ENCODE data around the gene MFRP.

Gene MFRP

GRCh38 chr11:119338318-119338890 lies 8.1 kb downstream of the MFRP start:
- DNase-seq (ENCODE audit: low read depth in 2 of 2), result peak in 1 of 2 donors; percentile 52

GRCh38 chr11:119337581-119338317 lies 8.8 kb downstream of the MFRP start:
- no peak for DNase-seq (ENCODE audit: low read depth in 2 of 2)

GRCh38 chr11:119336744-119337469 lies 9.6 kb downstream of the MFRP start:
- no peak for DNase-seq (ENCODE audit: low read depth in 2 of 2)

- no peak for DNase-seq (ENCODE audit: low read depth in 2 of 2)
These were observed 10.6 kb downstream of the MFRP start for GRCh38 chr11:119335655-119336543.

GRCh38 chr11:119335091-119335654 lies 11.3 kb downstream of the MFRP start:
- DNase-seq (ENCODE audit: low read depth in 2 of 2), result no peak

GRCh38 chr11:119334174-119334930 lies 12.2 kb downstream of the MFRP start, which contains the start of gene RNF26:
TSS of gene RNF26 (plus strand) at chr11:119334527. CDS start at chr11:119335123, 596 bp downstream.
- peak; percentile 88 to 91 for DNase-seq (ENCODE audit: low read depth in 2 of 2)

- DNase-seq (ENCODE audit: low read depth in 2 of 2), result no peak
These were observed 14.3 kb downstream of the MFRP start for GRCh38 chr11:119332111-119332765.

- no peak for DNase-seq (ENCODE audit: low read depth in 2 of 2)
These were observed 16.3 kb downstream of the MFRP start for GRCh38 chr11:119330237-119330636.

GRCh38 chr11:119329320-119329719 lies 17.2 kb downstream of the MFRP start:
- DNase-seq (ENCODE audit: low read depth in 2 of 2), result no peak

GRCh38 chr11:119324189-119324588 lies 22.3 kb downstream of the MFRP start:
- no peak for DNase-seq (ENCODE audit: low read depth in 2 of 2)

GRCh38 chr11:119323532-119324033 lies 22.9 kb downstream of the MFRP start:
- peak; percentile 49 to 81 for DNase-seq (ENCODE audit: low read depth in 2 of 2)

- no peak for DNase-seq (ENCODE audit: low read depth in 2 of 2)
These were observed 23.5 kb downstream of the MFRP start for GRCh38 chr11:119322921-119323531.

- DNase-seq (ENCODE audit: low read depth in 2 of 2), result no peak
These were observed 24.2 kb downstream of the MFRP start for GRCh38 chr11:119322360-119322739.

GRCh38 chr11:119320776-119321524 lies 25.6 kb downstream of the MFRP start:
- DNase-seq (ENCODE audit: low read depth in 2 of 2), result peak in 1 of 2 donors; percentile 42

- DNase-seq (ENCODE audit: low read depth in 2 of 2), result no peak
These were observed 26.2 kb downstream of the MFRP start for GRCh38 chr11:119320240-119320775.

- no peak for DNase-seq (ENCODE audit: low read depth in 2 of 2)
These were observed 26.7 kb downstream of the MFRP start for GRCh38 chr11:119319700-119320239.

- no peak for DNase-seq (ENCODE audit: low read depth in 2 of 2)
These were observed 27.3 kb downstream of the MFRP start for GRCh38 chr11:119319136-119319699.

Measured in stimulated activated CD4-positive, alpha-beta T cell treated with anti-CD3 and anti-CD28 coated beads, Interleukin-15, amount 100 ng/mL, for 48 hours (primary cell).